Ovary (tissue), 3 donors: ENCODE results near the gene NUBP2.

Experiments
- CTCF ChIP-seq, 3 donors: fragments of 450-650 bp in 2 of 3; fragments of 200-600 bp in 1 of 3; IDR thresholded peaks; one replicate each; pipeline versions ENCODE4 v1.5.1 to v1.8.0; 2016 to 2022; ENCODE audit warnings: antibody characterized with exemption in 3 of 3, mild to moderate bottlenecking in 1 of 3
- POLR2A ChIP-seq: fragments of 450-650 bp; IDR thresholded peaks from one replicate; pipeline ENCODE4 v1.6.1; 2017; ENCODE audit warnings: antibody characterized with exemption, mild to moderate bottlenecking, moderate library complexity
- donor health status: DM: no; HTN: no; CAD: no.

DNA sequence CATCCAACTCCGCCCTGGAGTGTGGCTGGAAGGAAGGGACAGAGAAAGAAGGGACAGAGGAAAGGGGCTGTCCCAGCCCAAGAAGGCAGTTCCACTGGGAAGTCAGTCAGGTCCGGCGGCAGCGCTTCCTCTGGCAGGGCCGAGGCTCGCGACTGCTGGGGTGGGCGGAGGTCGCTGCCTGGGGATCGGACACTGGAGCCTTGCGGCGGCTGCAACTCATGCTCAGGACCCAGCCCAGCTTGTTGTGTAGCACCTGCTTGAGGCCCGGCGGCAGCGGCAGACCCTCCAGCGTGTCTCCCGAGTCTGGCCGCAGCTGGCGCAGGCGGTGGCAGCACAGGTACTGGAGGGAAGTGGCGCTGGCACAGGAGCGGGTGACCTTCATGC lies 5.8 kb upstream of the NUBP2 start:
- TF ChIP-seq CTCF (IDR thresholded peaks at IDR 0.05) (no peak), POLR2A (no peak)
